DMS53 treated with DMSO at 0.1 percent for 48 hours (cell line): Measurements from ENCODE around the gene B3GNT7.
"Not testable (repeated sequence)": the region's sequence is repeated elsewhere in the genome, so short reads cannot be mapped to it uniquely, and the experiment has no call there.

Experiments
- DNase-seq: peaks from one replicate; lab custom pipeline; 2025; ENCODE audit not compliant: unreplicated experiment; lab: John Stamatoyannopoulos, UW

The B3GNT7 gene

DNA sequence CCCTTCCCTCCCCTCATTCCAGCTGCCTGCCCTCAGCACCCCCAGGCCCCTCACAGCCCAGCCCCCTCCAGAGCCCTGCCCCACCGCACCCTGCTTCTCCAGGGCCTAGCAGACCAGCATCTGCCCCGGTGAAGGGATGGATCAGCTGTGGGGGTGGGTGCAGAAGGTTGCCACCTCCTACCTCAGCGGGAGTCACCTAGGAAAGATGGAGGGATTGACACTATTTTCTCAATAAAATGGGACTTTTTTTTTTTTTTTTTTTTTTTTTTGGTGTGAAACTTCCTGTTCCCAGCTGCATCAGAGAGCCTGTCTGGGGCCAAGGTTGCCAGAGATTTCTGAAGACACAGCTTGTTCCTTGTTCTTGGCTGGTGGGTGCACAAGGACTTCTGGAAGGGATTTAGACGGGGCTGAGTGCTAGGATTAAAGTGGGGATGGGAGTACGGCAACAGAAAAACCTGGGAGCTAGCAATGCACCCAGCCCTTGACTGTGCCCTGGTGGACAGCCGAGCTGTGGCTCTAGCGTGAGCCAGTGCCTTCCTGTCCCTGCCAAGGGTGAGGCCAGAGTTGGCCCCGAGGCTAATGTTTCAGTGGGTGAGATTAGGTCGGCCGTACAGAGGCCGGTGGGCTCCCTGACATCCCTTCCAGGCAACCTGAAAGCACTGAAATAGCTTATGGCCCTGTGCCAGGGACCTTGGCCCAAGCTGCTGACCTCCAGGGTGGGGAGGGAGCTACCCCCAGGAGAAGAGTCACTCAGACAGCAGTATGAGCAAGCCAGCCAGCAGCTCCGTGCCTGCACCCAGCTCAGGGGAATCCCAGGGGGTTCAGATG is 4.6 kb downstream of the B3GNT7 start:
- no peak for DNase-seq

GRCh38 chr2:231400681-231401080 is 5.2 kb downstream of the B3GNT7 start:
- DNase-seq = not testable (repeated sequence)

DNA sequence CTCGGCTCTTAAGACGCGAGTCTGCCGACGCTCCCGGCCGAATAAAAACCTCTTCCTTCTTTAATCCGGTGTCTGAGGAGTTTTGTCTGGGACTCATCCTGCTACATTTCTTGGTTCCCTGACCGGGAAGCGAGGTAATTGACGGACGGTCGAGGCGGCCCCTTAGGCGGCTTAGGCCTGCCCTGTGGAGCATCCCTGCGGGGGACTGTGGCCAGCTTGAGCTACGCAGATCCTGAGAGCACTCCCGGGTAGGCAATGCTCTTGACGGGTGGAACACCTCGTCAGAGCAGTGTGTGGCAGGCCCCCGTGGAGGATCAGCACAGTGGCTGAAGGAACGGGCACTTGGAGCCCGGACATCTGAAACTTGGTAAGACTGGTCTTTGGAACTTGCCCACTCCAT is 5.6 kb downstream of the B3GNT7 start:
- not testable (repeated sequence) for DNase-seq

DNA sequence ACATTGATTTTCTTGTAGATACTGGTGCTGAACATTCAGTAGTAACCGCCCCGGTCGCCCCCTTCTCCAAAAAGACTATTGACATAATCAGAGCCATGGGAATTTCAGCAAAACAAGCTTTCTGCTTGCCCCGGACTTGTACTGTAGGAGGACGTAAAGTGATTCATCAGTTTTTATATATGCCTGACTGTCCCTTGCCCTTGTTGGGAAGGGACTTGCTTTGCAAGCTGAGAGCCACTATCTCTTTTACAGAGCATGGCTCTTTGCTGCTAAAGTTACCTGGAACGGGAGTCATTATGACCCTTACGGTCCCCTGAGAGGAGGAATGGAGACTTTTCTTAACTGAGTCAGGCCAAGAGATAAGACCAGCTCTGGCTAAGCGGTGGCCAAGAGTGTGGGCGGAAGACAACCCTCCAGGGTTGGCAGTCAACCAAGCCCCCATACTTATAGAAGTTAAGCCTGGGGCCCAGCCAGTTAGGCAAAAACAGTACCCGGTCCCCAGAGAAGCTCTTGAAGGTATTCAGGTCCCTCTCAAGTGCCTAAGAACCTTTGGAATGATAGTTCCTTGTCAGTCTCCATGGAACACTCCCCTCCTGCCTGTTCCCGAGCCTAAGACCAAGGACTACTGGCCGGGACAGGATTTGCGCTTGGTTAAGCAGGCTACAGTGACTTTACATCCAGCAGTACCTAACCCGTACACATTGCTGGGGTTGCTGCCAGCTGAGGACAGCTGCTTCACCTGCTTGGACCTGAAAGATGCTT is 8.1 kb downstream of the B3GNT7 start:
- DNase-seq = not testable (repeated sequence)

GRCh38 chr2:231404183-231404578 is 8.7 kb downstream of the B3GNT7 start:
- not testable (repeated sequence) for DNase-seq

- DNase-seq = not testable (repeated sequence)
Measured at GRCh38 chr2:231405601-231406367, 10.3 kb downstream of the B3GNT7 start.

DNA sequence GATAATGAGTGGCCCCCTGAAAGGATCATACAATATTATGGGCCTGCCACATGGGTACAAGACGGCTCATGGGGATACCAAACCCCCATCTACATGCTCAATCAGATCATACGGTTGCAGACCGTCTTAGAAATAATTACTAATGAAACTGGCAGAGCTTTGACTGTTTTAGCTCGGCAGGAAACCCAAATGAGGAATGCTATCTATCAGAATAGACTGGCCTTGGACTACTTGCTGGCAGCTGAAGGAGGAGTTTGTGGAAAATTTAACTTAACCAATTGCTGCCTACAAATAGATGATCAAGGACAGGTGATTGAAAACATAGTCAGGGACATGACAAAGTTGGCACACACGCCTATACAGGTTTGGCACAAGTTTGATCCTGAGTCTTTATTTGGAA is 12.2 kb downstream of the B3GNT7 start:
- not testable (repeated sequence) for DNase-seq

DNA sequence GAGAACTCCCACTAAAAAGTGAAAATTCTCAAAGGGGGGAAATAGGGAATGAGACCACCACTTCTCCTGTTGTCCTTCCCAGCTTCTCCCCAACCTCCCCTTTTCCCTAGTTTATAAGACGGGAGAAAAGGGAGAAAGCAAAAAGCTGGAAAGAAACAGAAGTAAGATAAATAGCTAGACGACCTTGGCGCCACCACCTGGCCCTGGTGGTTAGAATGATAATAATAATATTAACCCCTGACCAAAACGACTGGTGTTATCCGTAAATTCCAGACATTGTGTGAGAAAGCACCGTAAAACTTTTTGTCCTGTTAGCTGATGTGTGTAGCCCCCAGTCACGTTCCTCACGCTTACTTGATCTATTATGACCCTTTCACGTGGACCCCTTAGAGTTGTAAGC is 12.8 kb downstream of the B3GNT7 start:
- DNase-seq = not testable (repeated sequence)

- DNase-seq = no peak
Measured at GRCh38 chr2:231409776-231410175, 14.3 kb downstream of the B3GNT7 start.

DNA sequence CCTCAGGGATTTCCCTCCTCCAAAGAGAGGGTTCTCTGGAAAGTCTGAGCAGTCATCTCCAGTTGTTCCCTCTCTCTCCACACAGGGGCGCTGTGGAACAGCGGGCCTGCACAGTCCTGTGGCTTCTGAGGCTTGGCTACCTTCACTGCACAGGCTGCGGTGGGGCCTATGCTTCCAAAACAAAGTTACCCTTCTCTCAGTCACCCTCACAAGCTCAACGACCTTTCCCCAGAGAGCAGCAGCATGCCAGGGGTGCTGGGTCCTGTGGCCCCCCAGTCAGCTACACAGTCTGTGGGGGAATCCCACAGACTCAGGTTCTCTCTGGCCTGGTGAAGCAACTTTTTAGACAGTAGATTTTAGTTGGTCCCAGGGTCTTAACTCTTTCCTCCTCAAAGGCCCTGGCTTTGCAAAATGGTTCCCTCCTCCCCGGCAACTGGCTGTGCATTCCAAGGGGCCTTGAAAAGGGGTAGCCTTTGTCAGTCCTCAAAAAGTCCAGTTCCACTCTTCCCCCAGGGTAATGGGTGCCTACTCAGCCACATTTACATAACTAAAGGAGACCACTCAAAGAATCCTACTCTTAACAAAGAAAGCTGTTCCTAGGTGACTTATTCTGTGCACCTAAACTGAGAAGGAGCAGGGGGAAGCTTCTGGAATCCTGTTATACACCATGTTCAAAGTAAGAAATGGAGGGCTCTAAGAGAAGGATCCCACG is 14.9 kb downstream of the B3GNT7 start:
- DNase-seq = no peak

GRCh38 chr2:231411237-231411636 is 15.7 kb downstream of the B3GNT7 start:
- no peak for DNase-seq

DNA sequence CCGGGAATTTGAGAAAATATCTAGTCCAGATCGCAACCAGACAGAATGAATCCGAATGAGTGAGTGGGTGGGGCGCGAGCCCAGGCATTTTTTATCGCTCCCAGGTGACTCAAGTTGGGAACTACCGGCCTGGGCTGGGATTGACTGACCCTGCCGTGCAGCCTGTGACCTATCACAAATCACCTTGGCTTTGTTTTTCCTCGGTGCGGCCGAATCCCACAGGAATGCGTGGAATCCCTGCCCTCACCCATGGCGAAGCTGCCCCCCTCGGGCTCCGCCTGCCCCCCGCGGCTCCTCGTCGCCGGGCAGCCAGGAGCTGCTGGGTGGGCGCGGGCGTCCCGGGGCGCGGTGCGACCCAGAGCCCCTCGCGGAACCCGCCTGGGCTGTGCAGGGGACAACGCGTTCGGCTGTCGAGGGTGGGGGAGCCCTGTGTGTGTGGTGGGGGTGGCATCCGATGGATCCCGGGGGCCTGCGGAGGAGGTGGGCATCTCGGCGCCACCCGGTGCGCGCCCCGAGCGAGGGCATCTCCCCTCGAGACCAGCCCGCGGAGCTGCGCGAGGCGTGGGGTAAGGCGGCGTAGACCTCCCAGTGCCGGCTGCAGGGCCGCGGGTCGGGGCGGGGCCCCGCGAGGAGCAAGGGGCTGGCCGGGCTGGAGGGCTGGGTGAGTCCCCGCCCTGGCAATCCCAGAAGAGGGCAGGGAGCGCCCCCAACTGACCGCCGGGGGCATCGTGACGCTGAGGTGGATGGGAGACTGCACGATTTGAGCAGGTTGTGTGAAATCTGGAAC is 16.5 kb downstream of the B3GNT7 start:
- peak; percentile 45 for DNase-seq

DNA sequence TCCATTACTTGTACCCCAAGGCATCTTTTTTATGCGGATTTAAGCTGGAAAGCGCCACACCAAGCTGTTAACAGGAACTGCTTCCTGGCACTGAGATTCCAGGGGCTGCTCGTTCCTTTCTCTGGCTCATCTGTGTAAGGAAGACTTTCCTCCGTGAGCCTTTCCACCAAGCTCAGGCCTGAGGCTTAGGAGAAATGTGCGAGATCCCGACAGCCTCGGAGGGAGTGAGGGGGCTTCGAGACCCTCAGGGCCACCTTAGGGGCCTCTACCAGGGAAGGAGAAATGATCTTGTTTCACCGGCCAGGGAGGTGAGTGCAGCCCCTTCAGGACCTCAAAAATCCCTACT is 17.1 kb downstream of the B3GNT7 start:
- DNase-seq = no peak

- no peak for DNase-seq
Measured at GRCh38 chr2:231413456-231413855, 17.9 kb downstream of the B3GNT7 start.

DNA sequence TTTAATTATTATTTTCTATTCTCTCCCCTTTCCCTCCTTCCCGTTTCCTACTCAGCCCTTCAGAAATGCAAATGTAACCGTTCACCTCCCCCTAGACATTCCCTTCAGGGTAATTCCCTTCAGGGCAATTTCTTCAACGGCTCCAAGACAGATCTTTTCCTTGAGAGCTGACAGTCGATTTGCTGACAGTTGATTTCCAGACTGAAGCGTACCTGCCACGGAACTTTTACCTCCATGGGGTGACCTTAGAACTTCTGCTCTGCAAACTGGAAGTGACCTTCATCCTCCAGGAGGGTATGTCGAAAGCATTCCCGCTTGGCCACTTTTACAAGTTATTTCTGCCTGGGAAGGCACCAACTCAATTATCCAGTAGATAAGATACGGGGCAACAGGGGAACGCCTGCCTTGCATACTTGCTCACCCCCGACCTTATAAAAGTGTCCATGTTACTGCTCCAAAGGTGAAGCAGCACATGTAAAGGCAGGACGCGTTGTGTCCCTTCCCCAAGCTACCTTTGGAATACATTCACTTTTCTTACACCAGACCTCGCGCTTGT is 18.5 kb downstream of the B3GNT7 start:
- DNase-seq = no peak

DNA sequence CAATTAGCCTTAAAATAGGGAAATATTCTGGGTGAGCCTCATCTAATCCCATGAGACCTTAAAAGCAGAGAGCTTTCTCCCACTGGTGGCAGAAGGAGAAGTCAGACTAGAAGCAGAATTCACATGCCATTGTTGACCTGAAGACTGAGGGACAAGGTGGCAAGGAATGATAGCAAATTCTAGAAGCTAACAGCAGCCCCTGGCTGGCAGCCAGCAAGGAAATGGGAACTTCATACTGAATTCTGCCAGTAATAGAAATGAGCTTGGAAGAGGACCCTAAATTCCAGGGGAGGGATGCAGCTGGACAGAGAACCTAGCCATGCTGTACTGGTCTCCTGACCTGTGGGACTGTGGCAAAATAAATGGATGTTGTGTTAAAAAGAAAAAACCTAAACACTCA is 19.5 kb downstream of the B3GNT7 start:
- DNase-seq = no peak

DNA sequence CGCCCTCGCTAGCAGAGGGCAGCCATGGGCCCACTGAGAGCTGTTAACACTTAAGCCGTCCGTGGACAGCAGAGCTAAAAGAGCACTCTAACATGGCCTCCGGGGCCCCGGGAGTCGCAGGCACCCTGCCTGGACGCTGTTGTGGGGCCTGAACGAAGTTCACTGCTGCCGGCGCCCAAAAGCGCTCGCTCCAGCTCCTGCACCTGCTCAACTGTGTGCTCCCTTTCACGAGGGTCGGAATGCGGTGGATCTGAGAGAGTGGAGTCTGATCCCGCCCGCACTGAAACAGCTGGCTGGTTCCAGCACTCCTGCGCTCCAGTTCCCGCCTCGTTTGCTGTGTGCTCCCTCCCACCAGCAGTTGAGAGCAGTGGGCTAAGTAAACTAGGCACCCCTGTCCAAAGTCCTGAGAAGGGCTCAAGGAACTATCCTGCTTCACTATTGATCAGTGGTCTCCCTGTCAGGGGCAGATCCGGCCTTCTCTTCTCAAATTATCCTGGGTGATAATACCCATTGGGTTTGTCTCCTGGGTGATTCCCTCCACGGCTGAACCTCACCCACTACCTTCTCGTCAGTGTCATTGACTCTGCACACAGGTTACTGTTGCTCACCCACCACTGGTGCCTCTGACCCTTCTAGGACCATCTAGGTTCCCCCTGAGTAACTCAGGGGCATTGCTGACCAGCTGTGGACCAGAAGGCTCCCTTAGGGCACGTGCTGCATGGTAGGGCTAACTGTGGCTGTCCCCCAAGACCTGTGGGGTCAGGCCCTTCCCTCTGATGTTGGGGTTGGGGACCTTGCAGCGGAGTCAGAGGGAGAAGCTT is 23.5 kb downstream of the B3GNT7 start:
- no peak for DNase-seq

GRCh38 chr2:231421051-231421580 is 25.6 kb downstream of the B3GNT7 start:
- DNase-seq = no peak

DNA sequence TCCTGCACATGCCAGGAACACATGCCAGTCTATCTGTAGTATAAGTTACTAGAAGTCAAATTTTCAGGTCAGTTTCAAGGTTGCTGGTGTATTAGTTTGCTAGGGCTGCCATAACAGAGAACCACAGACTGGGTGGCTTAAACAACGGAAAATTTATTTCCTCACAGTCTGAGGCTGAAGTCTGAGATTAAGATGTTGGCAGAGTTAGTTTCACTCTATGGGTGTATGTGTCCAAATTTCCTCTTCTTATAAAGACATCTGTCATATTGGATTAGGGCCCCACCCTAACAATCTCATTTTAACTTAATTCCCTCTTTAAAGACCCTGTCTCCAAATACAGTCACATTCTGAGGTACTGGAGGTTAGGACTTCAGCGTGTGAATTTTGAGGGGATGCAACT is 26.5 kb downstream of the B3GNT7 start:
- no peak for DNase-seq
